H1 (cell line): ENCODE data around the gene PPY. TPM values are rescaled to one million over a fixed set of nuclear protein-coding genes. Genes with fewer than 3 reads are reported as not detected.

ENCODE experiments used
- ATF3 ChIP-seq: IDR thresholded peaks from 2 replicates; pipeline ENCODE4 v1.6.1; 2011; ENCODE audit warnings: low read depth, mild to moderate bottlenecking, low read length; ENCODE audit not compliant: insufficient read depth
- CBX5 ChIP-seq: fragments of 300-800, 300-1000 bp; sonication (generic); IDR thresholded peaks from 2 replicates; pipeline ENCODE4 v1.7.1; 2016; ENCODE audit warnings: antibody characterized with exemption, low read length, low read depth
- CEBPB ChIP-seq: IDR thresholded peaks from 2 replicates; pipeline ENCODE4 v1.6.1; 2012; ENCODE audit warnings: low read depth, low read length
- CHD7 ChIP-seq: fragments of 300-600 bp; sonication (generic); IDR thresholded peaks from 2 replicates; pipeline ENCODE4 v1.7.1; 2012; ENCODE audit warnings: low read length, moderate library complexity, mild to moderate bottlenecking, inconsistent platforms; ENCODE audit not compliant: insufficient replicate concordance
- HDAC2 ChIP-seq, 2 experiments: fragments of 300-600 bp in 1 of 2; sonication (generic) in 1 of 2; IDR thresholded peaks; 2 replicates each; pipeline ENCODE4 v1.6.1; 2011 to 2012; ENCODE audit warnings: low read depth in 2 of 2, low read length in 2 of 2, mild to moderate bottlenecking in 2 of 2, moderate library complexity in 2 of 2, borderline replicate concordance in 1 of 2, inconsistent platforms in 1 of 2
- POLR2AphosphoS5 ChIP-seq: IDR thresholded peaks from 2 replicates; pipeline ENCODE4 v1.6.1; 2011; ENCODE audit warnings: low read depth, low read length
- SAP30 ChIP-seq: fragments of 300-600 bp; sonication (generic); IDR thresholded peaks from 2 replicates; pipeline ENCODE4 v1.7.1; 2012; ENCODE audit warnings: low read length, moderate library complexity, mild to moderate bottlenecking, inconsistent platforms; ENCODE audit not compliant: insufficient read depth, insufficient replicate concordance
- SP1 ChIP-seq: IDR thresholded peaks from 2 replicates; pipeline ENCODE4 v1.6.1; 2011; ENCODE audit warnings: low read depth, low read length
- TAF1 ChIP-seq: IDR thresholded peaks from 2 replicates; pipeline ENCODE4 v1.6.1; 2011; ENCODE audit warnings: mild to moderate bottlenecking, low read depth, low read length
- TCF12 ChIP-seq: IDR thresholded peaks from 2 replicates; pipeline ENCODE4 v1.6.1; 2011; ENCODE audit warnings: low read depth, mild to moderate bottlenecking, low read length
- polyA plus RNA-seq, 7 experiments: library from polyadenylated mRNA; depleted of rRNA in 3 of 7; stranded (reverse) in 5 of 7; unstranded in 2 of 7; fragments of >200 nt in 5 of 7; fragments of 200-250 nt in 2 of 7; gene quantifications; 1 replicate in 5 of 7; 2 replicates in 1 of 7; 4 replicates in 1 of 7; pipeline versions ENCODE4 v1.2.1 to v1.2.3, GENCODE V29; 2011 to 2013; ENCODE audit warnings: missing spikeins in 2 of 7, mixed read lengths in 2 of 7
- total RNA-seq: library from RNA; stranded (reverse); fragmentation: NEBNext Ultra II Directional; extraction: Animal tissue kit (Norgen Biotek cat#: 25700); gene quantifications from 2 replicates; pipeline ENCODE4 v1.2.1, GENCODE V29; 2021

The PPY gene
- total and polyA plus RNA-seq, 2 of the 8 experiments (the other 6 are each of a cell fraction or from before 2014, with no cell fraction given), result 0.26 TPM; not detected in 1

GRCh38 chr17:43907998-43908721 is 34.1 kb downstream of the PPY start (continued):
- TF ChIP-seq ATF3 (no peak), TAF1 (no peak), CBX5 (no peak), CHD7 (no peak), HDAC2 (IDR thresholded peaks at IDR 0.05; ENCODE audit: borderline replicate concordance in 1 of 2, low read depth in 2 of 2, low read length in 2 of 2) (no peak; a peak in 1 of 4 replicates), POLR2AphosphoS5 (no peak), TCF12 (no peak), SP1 (peak; percentile 46; the same call in 1 of the 2 replicates), SAP30 (no peak), CEBPB (peak; percentile 60; the same call in 1 of the 2 replicates)
